ENCODE data around the gene SEPTIN11.

GRCh38 chr4:76974150-76974549 lies 24.6 kb downstream of the SEPTIN11 start:
- TF ChIP-seq, protein P1, sequence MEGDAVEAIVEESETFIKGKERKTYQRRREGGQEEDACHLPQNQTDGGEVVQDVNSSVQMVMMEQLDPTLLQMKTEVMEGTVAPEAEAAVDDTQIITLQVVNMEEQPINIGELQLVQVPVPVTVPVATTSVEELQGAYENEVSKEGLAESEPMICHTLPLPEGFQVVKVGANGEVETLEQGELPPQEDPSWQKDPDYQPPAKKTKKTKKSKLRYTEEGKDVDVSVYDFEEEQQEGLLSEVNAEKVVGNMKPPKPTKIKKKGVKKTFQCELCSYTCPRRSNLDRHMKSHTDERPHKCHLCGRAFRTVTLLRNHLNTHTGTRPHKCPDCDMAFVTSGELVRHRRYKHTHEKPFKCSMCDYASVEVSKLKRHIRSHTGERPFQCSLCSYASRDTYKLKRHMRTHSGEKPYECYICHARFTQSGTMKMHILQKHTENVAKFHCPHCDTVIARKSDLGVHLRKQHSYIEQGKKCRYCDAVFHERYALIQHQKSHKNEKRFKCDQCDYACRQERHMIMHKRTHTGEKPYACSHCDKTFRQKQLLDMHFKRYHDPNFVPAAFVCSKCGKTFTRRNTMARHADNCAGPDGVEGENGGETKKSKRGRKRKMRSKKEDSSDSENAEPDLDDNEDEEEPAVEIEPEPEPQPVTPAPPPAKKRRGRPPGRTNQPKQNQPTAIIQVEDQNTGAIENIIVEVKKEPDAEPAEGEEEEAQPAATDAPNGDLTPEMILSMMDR (IDR thresholded peaks at IDR 0.05), result no peak
- no peak for TF ChIP-seq POLR2A (IDR thresholded peaks at IDR 0.05)
